ENCODE results near the gene REN. TPM values are rescaled to one million over a fixed set of nuclear protein-coding genes. Genes with fewer than 3 reads are reported as not detected.

REN gene
- total and polyA plus RNA-seq, 7 donors: not detected

- no peak for DNase-seq
- H3K27ac ChIP-seq: no peak overlapping the region
- 89 to 94% (median 94%) methylated on average over 10 of the region's 10 CpGs for WGBS, 3 donors
- no peaks in the 10 kb centered on the region for H3K9me3 ChIP-seq
- no peak for TF ChIP-seq CTCF (IDR thresholded peaks at IDR 0.05)
- no peak overlapping the region for H3K4me3 ChIP-seq
- intact Hi-C loops (cut with DNase I): no loop called here
- no peaks in the 10 kb centered on the region for H3K4me1 ChIP-seq
- ATAC-seq: no peak
- peaks cover 0 to 38% (median 13%) of the 10 kb centered on the region in 3 donors for H3K27me3 ChIP-seq (ENCODE audit: insufficient read depth in 3 of 3, low read length in 2 of 3)
- H3K36me3 ChIP-seq (ENCODE audit: insufficient read depth in 1 of 2, low read depth in 1 of 2): no peaks in the 10 kb centered on the region
These were observed 10.3 kb downstream of the REN start for GRCh38 chr1:204155881-204156280.

GRCh38 chr1:204154568-204155255, 11.4 kb downstream of the REN start:
- Histone ChIP-seq H3K27ac (no peak overlapping the region), H3K9me3 (no peaks in the 10 kb centered on the region), H3K27me3 (ENCODE audit: insufficient read depth in 3 of 3, low read length in 2 of 3) (peaks cover 0 to 38% (median 12%) of the 10 kb centered on the region in 3 donors), H3K4me1 (no peaks in the 10 kb centered on the region), H3K4me3 (no peak overlapping the region), H3K36me3 (ENCODE audit: insufficient read depth in 1 of 2, low read depth in 1 of 2) (no peaks in the 10 kb centered on the region)
- DNase-seq (no peak), ATAC-seq (no peak)
- intact Hi-C loops (cut with DNase I): no loop called here
- 88 to 91% (median 89%) methylated on average over 15 of the region's 15 CpGs for whole genome bisulfite sequencing, 3 donors
- no peak for TF ChIP-seq CTCF (IDR thresholded peaks at IDR 0.05)

- no peak for DNase-seq
- Histone ChIP-seq H3K27me3 (ENCODE audit: insufficient read depth in 3 of 3, low read length in 2 of 3) (peaks cover 0 to 38% (median 12%) of the 10 kb centered on the region in 3 donors), H3K4me1 (no peaks in the 10 kb centered on the region), H3K4me3 (no peak overlapping the region), H3K27ac (no peak overlapping the region), H3K36me3 (ENCODE audit: insufficient read depth in 1 of 2, low read depth in 1 of 2) (no peaks in the 10 kb centered on the region), H3K9me3 (no peaks in the 10 kb centered on the region)
- TF ChIP-seq CTCF (IDR thresholded peaks at IDR 0.05): no peak
- 86 to 95% (median 91%) methylated on average over 5 of the region's 5 CpGs for WGBS, 3 donors
- intact Hi-C loops (cut with DNase I): no loop called here
- no peak for ATAC-seq
These were observed 12.5 kb downstream of the REN start for GRCh38 chr1:204153667-204154066.

- Histone ChIP-seq H3K27me3 (ENCODE audit: insufficient read depth in 3 of 3, low read length in 2 of 3) (peaks cover 0 to 38% (median 12%) of the 10 kb centered on the region in 3 donors), H3K27ac (peak overlapping the region; percentile 36), H3K36me3 (ENCODE audit: insufficient read depth in 1 of 2, low read depth in 1 of 2) (no peaks in the 10 kb centered on the region), H3K4me1 (no peaks in the 10 kb centered on the region), H3K4me3 (peak overlapping the region; percentile 70), H3K9me3 (no peaks in the 10 kb centered on the region)
- intact Hi-C loops (cut with DNase I): no loop called here
- peak in 3 of 4 donors; percentile 5 to 21 (median 11) for ATAC-seq
- TF ChIP-seq CTCF (IDR thresholded peaks at IDR 0.05): no peak
- no peak for DNase-seq
- WGBS, 3 donors: 24 to 30% (median 26%) methylated on average over 21 to 25 of the region's 25 CpGs
These were observed 13.7 kb downstream of the REN start for GRCh38 chr1:204152310-204153044.

All from psoas muscle (tissue), 8 donors.